NCI-H2227 (cell line): ENCODE data around the gene RAB3GAP1.
A peak's percentile ranks its signal among the peaks of the same experiment; 100 is the strongest.

Source experiments
- DNase-seq: peaks from one replicate; lab custom pipeline; 2025; ENCODE audit not compliant: unreplicated experiment; lab: John Stamatoyannopoulos, UW

RAB3GAP1 gene

GRCh38 chr2:135208016-135208415, 155.9 kb downstream of the RAB3GAP1 start:
- DNase-seq = no peak

GRCh38 chr2:135212757-135213156, 160.7 kb downstream of the RAB3GAP1 start:
- no peak for DNase-seq

GRCh38 chr2:135218426-135218825, 166.3 kb downstream of the RAB3GAP1 start:
- DNase-seq = peak; percentile 11

GRCh38 chr2:135219226-135219625, 167.1 kb downstream of the RAB3GAP1 start:
- DNase-seq = no peak
